B cell (primary cell): ENCODE data around the gene MICU2. TPM values are rescaled to one million over a fixed set of nuclear protein-coding genes. Genes with fewer than 3 reads are reported as not detected.
A peak's percentile ranks its signal among the peaks of the same experiment; 100 is the strongest.

Experiments
- ATAC-seq: fragments of 200-7000 bp; cut with Tn5 transposase; one replicate; pipeline ENCODE4 v1.10.0; 2021; ENCODE audit warnings: low read depth, mild to moderate bottlenecking, moderate number of reproducible peaks, moderate library complexity
- CTCF ChIA-PET: fragments of 350-600 bp; sonication (Branson Sonifier 250); formaldehyde crosslinking; loops from one replicate; lab custom pipeline; 2021; ENCODE audit warnings: antibody characterized with exemption, inconsistent platforms; lab: Charles Lee
- POLR2A ChIA-PET: fragments of 350-600 bp; sonication (Branson Sonifier 250); formaldehyde crosslinking; loops from one replicate; lab custom pipeline; 2021; ENCODE audit warnings: antibody characterized with exemption; lab: Charles Lee
- DNase-seq: peaks from one replicate; pipeline ENCODE4 v3.0.0; 2013
- H2AFZ ChIP-seq: 2 replicates; pipeline ENCODE4 v1.6.1; 2012; ENCODE audit warnings: mild to moderate bottlenecking, low read depth, low read length; ENCODE audit not compliant: insufficient read depth, poor library complexity, severe bottlenecking
- H3K27ac ChIP-seq, 2 donors: 1 replicate in 1 of 2; 2 replicates in 1 of 2; pipeline ENCODE4 v1.5.1; 2012 to 2013; ENCODE audit warnings: low read length in 2 of 2, mild to moderate bottlenecking in 2 of 2, moderate library complexity in 1 of 2
- H3K27me3 ChIP-seq, 4 experiments: fragments of 200-600 bp in 1 of 4; sonication (generic) in 1 of 4; replicated peaks in 1 of 4; 1 replicate in 2 of 4; 2 replicates in 2 of 4; pipeline versions ENCODE4 v1.6.1 to v1.7.0; 2013 to 2016; ENCODE audit warnings: low read length in 3 of 4, mild to moderate bottlenecking in 2 of 4, mixed read lengths in 1 of 4, moderate library complexity in 1 of 4; ENCODE audit not compliant: insufficient read depth in 4 of 4, control insufficient read depth in 3 of 4; ENCODE audit errors: control extremely low read depth in 1 of 4
- H3K36me3 ChIP-seq, 2 experiments: replicated peaks in 1 of 2; 1 replicate in 1 of 2; 2 replicates in 1 of 2; pipeline versions ENCODE4 v1.6.1 to v1.7.1; 2013; ENCODE audit warnings: low read length in 1 of 2; ENCODE audit not compliant: insufficient read depth in 2 of 2, control insufficient read depth in 1 of 2; ENCODE audit errors: control extremely low read depth in 1 of 2, extremely low read depth in 1 of 2
- H3K4me1 ChIP-seq, 2 donors: fragments of 200-600 bp in 1 of 2; sonication (generic) in 1 of 2; 1 replicate in 1 of 2; 2 replicates in 1 of 2; pipeline versions ENCODE4 v1.5.1 to v1.6.1; 2013 to 2017; ENCODE audit warnings: low read length in 2 of 2; ENCODE audit not compliant: control insufficient read depth in 2 of 2, insufficient read depth in 2 of 2
- H3K4me2 ChIP-seq: replicated peaks from 2 replicates; pipeline ENCODE3; 2012; ENCODE audit warnings: mild to moderate bottlenecking, low read depth, low read length; ENCODE audit not compliant: poor library complexity, severe bottlenecking
- H3K4me3 ChIP-seq, 5 experiments: fragments of 200-600 bp in 1 of 5; sonication (generic) in 1 of 5; 1 replicate in 3 of 5; 2 replicates in 2 of 5; pipeline versions ENCODE4 v1.5.1 to v1.7.0; 2011 to 2016; ENCODE audit warnings: low read length in 4 of 5, mild to moderate bottlenecking in 4 of 5, low read depth in 2 of 5, control low read depth in 1 of 5, moderate library complexity in 1 of 5; ENCODE audit not compliant: insufficient read depth in 1 of 5; ENCODE audit errors: control extremely low read depth in 1 of 5, extremely low read depth in 1 of 5
- H3K79me2 ChIP-seq: fragments of 200-600 bp; sonication (generic); one replicate; pipeline ENCODE4 v1.6.0; 2016; ENCODE audit warnings: low read length; ENCODE audit not compliant: control insufficient read depth, insufficient read depth
- H3K9ac ChIP-seq: fragments of 200-600 bp; sonication (generic); 2 replicates; pipeline ENCODE4 v1.6.1; 2017; ENCODE audit warnings: mild to moderate bottlenecking, low read length, moderate library complexity
- H3K9me3 ChIP-seq, 3 donors: one replicate each; pipeline versions ENCODE4 v1.6.1 to v1.7.1; 2013; ENCODE audit warnings: low read length in 2 of 3; ENCODE audit not compliant: control insufficient read depth in 2 of 3, insufficient read depth in 1 of 3; ENCODE audit errors: control extremely low read depth in 1 of 3
- H4K20me1 ChIP-seq: 2 replicates; pipeline ENCODE4 v1.6.0; 2012; ENCODE audit warnings: mild to moderate bottlenecking, low read length; ENCODE audit not compliant: insufficient read depth, control insufficient read depth, poor library complexity, severe bottlenecking
- H3K27ac Mint-ChIP-seq: one replicate; pipeline ENCODE4 v1.8.0; 2021; ENCODE audit warnings: mixed read lengths
- H3K27me3 Mint-ChIP-seq: one replicate; pipeline ENCODE4 v1.8.0; 2021; ENCODE audit warnings: mixed read lengths
- H3K4me1 Mint-ChIP-seq: one replicate; pipeline ENCODE4 v1.8.0; 2021; ENCODE audit warnings: mixed read lengths
- H3K4me3 Mint-ChIP-seq: one replicate; pipeline ENCODE4 v1.8.0; 2021; ENCODE audit warnings: mixed read lengths
- H3K9me3 Mint-ChIP-seq: one replicate; pipeline ENCODE4 v1.8.0; 2022; ENCODE audit warnings: mixed read lengths; ENCODE audit not compliant: insufficient read depth
- EZH2 ChIP-seq: IDR thresholded peaks from 2 replicates; pipeline ENCODE4 v1.6.1; 2012; ENCODE audit warnings: borderline replicate concordance, low read depth, mild to moderate bottlenecking, moderate library complexity, low read length; ENCODE audit not compliant: insufficient read depth, poor library complexity, severe bottlenecking
- WGBS: methylation state at CpG from one replicate; pipeline ENCODE4 v1.1.5; 2013; ENCODE audit warnings: missing lambda C conversion rate; ENCODE audit not compliant: insufficient coverage; 5-methylcytosine and 5-hydroxymethylcytosine counted together
- intact Hi-C: fragments of 100-400 bp; cut with micrococcal nuclease; formaldehyde crosslinking; loops from one replicate; pipeline ENCODE4 v1.10.0; 2022
- polyA plus RNA-seq: library from polyadenylated mRNA; depleted of rRNA; stranded (reverse); fragments of >200 nt; gene quantifications from 2 replicates; pipeline ENCODE4 v1.2.3, GENCODE V29; 2012
- small RNA-seq: library from RNA; depleted of rRNA; stranded (forward); fragments of <200 nt; gene quantifications from one replicate; pipeline ENCODE3, GENCODE V24; 2012; ENCODE audit warnings: low replicate concordance, low read depth; ENCODE audit not compliant: insufficient read length
- total RNA-seq, 2 donors: library from RNA; stranded (reverse); fragments of 120-200 nt in 1 of 2; gene quantifications; 1 replicate in 1 of 2; 2 replicates in 1 of 2; pipeline versions ENCODE4 v1.2.3 to v1.2.4, GENCODE V29; 2013 to 2022
- TF ChIP-seq, protein P1 (sequence below): fragments of 200-600 bp; IDR thresholded peaks from one replicate; pipeline ENCODE4 v1.8.0; 2022; ENCODE audit warnings: antibody characterized with exemption, mild to moderate bottlenecking

The MICU2 gene
- total and polyA plus RNA-seq, 2 donors (not counting 1 experiment from before 2014, with no cell fraction given) = 52.2 to 56.7 TPM

DNA sequence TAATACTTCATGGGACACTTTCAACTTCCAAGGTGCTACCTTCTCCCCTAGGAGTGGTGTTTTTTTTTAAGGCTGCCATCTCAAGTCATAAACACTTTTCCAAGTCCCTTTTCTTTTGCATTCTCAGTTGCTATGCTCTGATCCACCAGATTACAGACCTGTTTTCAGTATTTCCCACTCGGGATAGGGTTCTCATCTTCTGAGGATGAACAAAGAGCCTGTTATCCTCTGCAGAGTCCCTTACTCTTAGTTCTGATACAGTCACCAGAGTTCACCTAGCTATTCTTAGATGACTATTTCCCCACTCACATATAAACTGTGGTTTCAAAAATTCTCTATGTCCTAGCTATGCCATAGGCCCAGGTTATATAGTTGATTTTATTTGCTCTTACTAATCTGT, 160.8 kb downstream of the MICU2 start:
- Histone ChIP-seq H3K9me3 (peaks cover 0 to 2% (median 1%) of the 10 kb centered on the region in 3 donors), H3K36me3 (peaks cover 0 to 1% of the 10 kb centered on the region in 2 experiments), H3K27ac (peak overlapping the region in 1 of 2 donors; percentile 34), H2AFZ (no peak overlapping the region), H3K79me2 (peaks cover 80% of the 10 kb centered on the region), H4K20me1 (peaks cover 31% of the 10 kb centered on the region), H3K9ac (no peak overlapping the region), H3K27me3 (no peaks in the 10 kb centered on the region), H3K4me2 (no peak overlapping the region), H3K4me1 (peaks cover 2 to 7% of the 10 kb centered on the region in 2 donors), H3K4me3 (no peak overlapping the region)
- Mint-ChIP-seq H3K27ac (peak overlapping the region; percentile 7), H3K4me3 (no peak overlapping the region), H3K27me3 (no peaks in the 10 kb centered on the region), H3K9me3 (no peaks in the 10 kb centered on the region), H3K4me1 (peaks cover 45% of the 10 kb centered on the region)
- ChIA-PET CTCF (no interaction called here), POLR2A (no interaction called here)
- intact Hi-C loops = no loop called here
- TF ChIP-seq, protein P1, sequence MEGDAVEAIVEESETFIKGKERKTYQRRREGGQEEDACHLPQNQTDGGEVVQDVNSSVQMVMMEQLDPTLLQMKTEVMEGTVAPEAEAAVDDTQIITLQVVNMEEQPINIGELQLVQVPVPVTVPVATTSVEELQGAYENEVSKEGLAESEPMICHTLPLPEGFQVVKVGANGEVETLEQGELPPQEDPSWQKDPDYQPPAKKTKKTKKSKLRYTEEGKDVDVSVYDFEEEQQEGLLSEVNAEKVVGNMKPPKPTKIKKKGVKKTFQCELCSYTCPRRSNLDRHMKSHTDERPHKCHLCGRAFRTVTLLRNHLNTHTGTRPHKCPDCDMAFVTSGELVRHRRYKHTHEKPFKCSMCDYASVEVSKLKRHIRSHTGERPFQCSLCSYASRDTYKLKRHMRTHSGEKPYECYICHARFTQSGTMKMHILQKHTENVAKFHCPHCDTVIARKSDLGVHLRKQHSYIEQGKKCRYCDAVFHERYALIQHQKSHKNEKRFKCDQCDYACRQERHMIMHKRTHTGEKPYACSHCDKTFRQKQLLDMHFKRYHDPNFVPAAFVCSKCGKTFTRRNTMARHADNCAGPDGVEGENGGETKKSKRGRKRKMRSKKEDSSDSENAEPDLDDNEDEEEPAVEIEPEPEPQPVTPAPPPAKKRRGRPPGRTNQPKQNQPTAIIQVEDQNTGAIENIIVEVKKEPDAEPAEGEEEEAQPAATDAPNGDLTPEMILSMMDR = no peak
- TF ChIP-seq EZH2 = no peak
- ATAC-seq = no peak
- no peak for DNase-seq
- WGBS = no CpG with 5 or more reads among the region's 1 CpG

Small RNA genes lying within 50 kb of the gene (small RNA-seq; reads per million reads assigned to genes)
- not detected for gene RNU6-59P

Other genes with a start within 250 kb of the MICU2 start
- gene ZDHHC20, start 144.9 kb downstream of the MICU2 start, total RNA-seq = 57.7 and 61.5 TPM in 2 replicates
- gene ZDHHC20, start 144.9 kb downstream of the MICU2 start, polyA plus RNA-seq = 10.3 and 14.5 TPM in 2 replicates
- 2.5 and 3.0 TPM in 2 replicates for gene FGF9, start 66.9 kb upstream of the MICU2 start, total RNA-seq
- gene FGF9, start 66.9 kb upstream of the MICU2 start, polyA plus RNA-seq = 0.13 and 0.25 TPM in 2 replicates